ENCODE data around the gene MAML2.

GRCh38 chr11:96091476-96091875 lies 251.5 kb downstream of the MAML2 start:
- TF ChIP-seq CTCF (IDR thresholded peaks at IDR 0.05), result peak; percentile 39
- no peak for TF ChIP-seq SIN3A (IDR thresholded peaks at IDR 0.05; ENCODE audit: borderline replicate concordance, insufficient read depth, low read depth, low read length)
- TF ChIP-seq REST (IDR thresholded peaks at IDR 0.05; ENCODE audit: insufficient read depth in 1 of 2, low read depth in 2 of 2, low read length in 1 of 2), result no peak
- TF ChIP-seq POLR2AphosphoS5 (IDR thresholded peaks at IDR 0.05; ENCODE audit: low read depth, low read length), result no peak
- no peak for TF ChIP-seq TCF7L2 (IDR thresholded peaks at IDR 0.05; ENCODE audit: low read depth, low read length)

Measured in Panc1 (cell line).